ENCODE results near the gene IPO8.

- TF ChIP-seq CTCF (IDR thresholded peaks at IDR 0.05): no peak
- TF ChIP-seq POLR2AphosphoS5 (IDR thresholded peaks at IDR 0.05): no peak
- TF ChIP-seq POLR2A (IDR thresholded peaks at IDR 0.05): no peak
- no peak for TF ChIP-seq EP300 (IDR thresholded peaks at IDR 0.05)
These were observed 85.0 kb downstream of the IPO8 start for GRCh38 chr12:30610718-30611117.
